GM18867 (cell line): ENCODE data around the gene ZNF362.

ENCODE experiments used
- ATAC-seq: cut with Tn5 transposase; IDR thresholded peaks from one replicate; pipeline ENCODE4 v1.9.1; 2021; ENCODE audit warnings: mild to moderate bottlenecking, moderate library complexity; ENCODE audit not compliant: unreplicated experiment

ZNF362 gene

GRCh38 chr1:33323663-33324477 lies 67.6 kb downstream of the ZNF362 start:
- no peak for ATAC-seq

GRCh38 chr1:33324677-33325575 lies 68.6 kb downstream of the ZNF362 start:
- no peak for ATAC-seq

GRCh38 chr1:33326785-33327184 lies 70.5 kb downstream of the ZNF362 start:
- no peak for ATAC-seq

GRCh38 chr1:33327587-33328325 lies 71.5 kb downstream of the ZNF362 start:
- ATAC-seq: no peak

GRCh38 chr1:33328817-33329216 lies 72.5 kb downstream of the ZNF362 start:
- no peak for ATAC-seq

- no peak for ATAC-seq
Measured at GRCh38 chr1:33329600-33330305, 73.5 kb downstream of the ZNF362 start.

- ATAC-seq: no peak
Measured at GRCh38 chr1:33330361-33330890, 74.1 kb downstream of the ZNF362 start.

DNA sequence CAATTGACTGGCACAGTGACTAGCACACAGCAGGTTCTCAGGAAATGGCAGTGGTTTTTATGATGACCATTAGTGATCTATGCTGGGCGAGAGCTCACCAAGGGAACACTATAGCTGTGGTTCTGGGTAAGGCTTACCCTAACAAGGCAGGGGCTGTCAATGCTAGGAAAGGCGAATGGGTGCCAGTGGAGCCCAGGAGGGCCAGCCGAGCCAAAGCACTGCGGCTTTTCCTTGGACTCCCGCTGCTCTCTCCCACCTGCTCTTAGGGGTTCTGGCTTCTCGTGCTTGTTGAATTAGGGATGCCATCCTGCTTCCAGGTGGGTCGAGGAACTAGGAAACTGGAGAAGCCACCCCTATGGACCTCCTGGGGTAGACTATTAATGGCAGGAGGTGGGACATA lies 74.6 kb downstream of the ZNF362 start:
- no peak for ATAC-seq

GRCh38 chr1:33331444-33332356 lies 75.4 kb downstream of the ZNF362 start:
- ATAC-seq: no peak

- ATAC-seq: no peak
Measured at GRCh38 chr1:33332357-33332789, 76.1 kb downstream of the ZNF362 start.

GRCh38 chr1:33332881-33333280 lies 76.6 kb downstream of the ZNF362 start:
- ATAC-seq: no peak

DNA sequence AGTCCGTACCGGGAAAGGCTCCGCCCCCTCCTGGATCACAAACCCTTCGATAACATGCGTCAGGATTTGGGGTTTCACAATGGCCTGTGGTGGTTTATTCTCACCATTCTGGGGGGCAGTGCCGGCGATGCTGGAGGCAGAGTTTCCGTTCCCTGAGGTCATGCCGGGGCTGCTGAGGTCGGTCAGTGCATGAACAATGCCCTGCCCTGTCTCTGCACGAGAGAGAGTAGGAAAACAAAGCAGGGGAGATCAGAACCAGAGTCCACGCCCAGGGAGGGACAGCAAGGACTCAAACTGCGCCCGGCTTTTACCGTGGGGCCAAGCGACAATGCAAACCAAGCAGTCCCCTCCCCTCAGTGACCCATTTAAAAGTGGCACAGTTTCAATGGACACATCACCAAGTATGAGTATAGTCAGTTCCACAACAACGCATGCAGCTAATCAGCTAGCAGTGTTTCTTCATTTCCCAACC lies 77.8 kb downstream of the ZNF362 start:
- no peak for ATAC-seq

DNA sequence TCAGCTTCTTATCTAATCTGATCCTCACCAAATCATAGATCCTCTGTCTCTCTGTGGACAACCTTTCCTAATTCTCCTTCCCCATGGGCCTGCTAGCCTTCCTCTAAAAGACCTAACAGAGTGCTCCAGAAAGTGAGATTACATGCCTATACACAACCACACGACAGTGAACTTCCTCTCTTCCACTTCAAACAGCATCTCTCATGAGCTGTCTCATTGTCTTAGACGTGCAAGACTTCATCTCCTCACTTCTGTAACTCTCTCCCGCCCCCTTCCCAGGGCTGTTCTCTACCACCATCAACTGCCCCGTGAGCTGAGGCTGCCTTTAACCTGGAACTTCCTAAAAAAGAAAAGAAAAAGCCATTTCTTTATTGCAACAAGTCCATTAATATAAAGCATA lies 78.7 kb downstream of the ZNF362 start:
- no peak for ATAC-seq

DNA sequence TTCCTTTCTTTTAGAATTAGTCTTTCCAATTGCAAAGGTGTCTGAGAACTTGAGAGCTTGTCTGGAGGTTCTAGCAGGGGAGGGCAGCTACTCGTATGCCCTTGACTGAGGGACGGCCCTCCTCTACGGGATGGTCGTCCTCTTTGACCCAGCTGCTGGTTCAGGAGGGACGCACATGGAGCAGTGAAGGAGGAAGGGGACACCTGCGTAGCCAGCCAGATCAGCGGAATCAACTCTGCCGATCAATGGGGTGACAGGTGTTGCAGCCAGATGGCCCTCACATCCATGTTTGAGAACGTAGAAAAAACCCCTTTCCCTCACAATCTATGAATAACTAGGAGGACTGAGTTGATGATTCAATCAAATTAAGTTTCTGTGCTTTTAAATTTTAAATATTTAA lies 80.3 kb downstream of the ZNF362 start:
- no peak for ATAC-seq

DNA sequence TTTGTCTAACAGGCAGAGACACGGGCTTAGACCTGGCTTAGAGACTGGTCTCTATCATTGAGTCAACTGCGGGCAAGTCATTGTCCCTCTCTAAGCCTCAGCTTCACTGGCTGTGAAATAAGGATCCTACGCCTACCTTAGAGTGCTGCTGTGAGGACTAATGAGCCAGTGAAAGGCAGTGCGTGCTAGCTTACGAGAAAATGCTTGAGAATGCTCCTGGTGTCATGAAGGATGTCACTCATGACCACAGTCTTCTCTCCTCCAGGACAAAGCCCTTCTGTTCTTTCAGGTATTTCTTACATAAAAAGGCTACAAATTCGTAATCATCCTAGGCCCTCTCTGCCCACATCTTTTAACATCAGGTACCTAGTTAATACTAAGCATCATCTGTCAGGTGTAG lies 81.1 kb downstream of the ZNF362 start:
- no peak for ATAC-seq

DNA sequence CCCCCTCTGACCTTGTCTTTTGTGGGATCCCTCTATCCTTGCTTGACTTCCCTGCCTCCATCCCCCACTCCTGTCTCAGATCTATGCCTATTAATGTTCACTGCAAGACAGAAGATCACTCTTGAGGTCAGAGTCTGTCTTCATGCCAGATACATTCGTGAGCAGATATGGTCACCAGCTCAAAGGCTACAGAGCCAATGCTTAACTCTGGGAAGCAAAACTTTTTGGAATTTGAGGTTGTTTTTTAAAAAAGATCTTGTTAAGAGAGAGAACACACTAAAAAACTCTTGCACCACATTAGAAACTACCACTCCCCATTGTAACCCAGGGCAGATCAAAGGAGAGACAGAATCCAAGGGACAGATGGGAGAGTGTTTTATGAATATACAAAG lies 81.8 kb downstream of the ZNF362 start:
- ATAC-seq: no peak

GRCh38 chr1:33338440-33339211 lies 82.3 kb downstream of the ZNF362 start:
- no peak for ATAC-seq

DNA sequence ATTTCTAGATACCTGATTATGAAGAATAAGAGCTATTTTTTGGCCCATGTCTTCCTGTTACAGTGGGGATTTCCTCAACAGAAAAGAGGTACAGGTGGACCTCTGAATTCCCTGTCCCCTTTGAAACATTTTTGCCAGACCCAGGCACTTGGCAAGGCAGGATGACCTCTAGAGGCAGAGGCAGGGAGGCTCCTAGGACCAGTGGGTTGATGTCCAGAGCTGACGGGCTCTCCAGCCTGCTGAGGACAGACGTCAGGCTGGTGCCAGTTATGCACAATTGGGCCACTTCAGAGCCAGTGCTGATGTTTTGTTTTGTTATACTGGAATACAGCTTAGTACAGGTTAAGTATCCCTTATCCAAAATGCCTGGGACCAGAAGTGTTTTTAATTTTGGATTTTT lies 83.1 kb downstream of the ZNF362 start:
- no peak for ATAC-seq
